OCI-LY3 (cell line): Measurements from ENCODE around the gene F8A2.

Experiments
- H2AFZ ChIP-seq: fragments of 200-600, 300-600 bp; shearing (Covaris generic); 2 replicates; pipeline ENCODE4 v1.6.0; 2014; ENCODE audit warnings: antibody characterized with exemption, low read depth, low read length
- H3K27ac ChIP-seq: fragments of 200-600, 300-600 bp; sonication (generic); 2 replicates; pipeline ENCODE4 v1.5.1; 2014; ENCODE audit warnings: mild to moderate bottlenecking, low read length, moderate library complexity, mixed read lengths
- H3K27me3 ChIP-seq: fragments of 200-600, 300-600 bp; sonication (generic); 2 replicates; pipeline ENCODE4 v1.6.1; 2014; ENCODE audit warnings: low read depth, low read length, mixed read lengths
- H3K36me3 ChIP-seq: fragments of 200-600, 300-600 bp; sonication (generic); replicated peaks from 2 replicates; pipeline ENCODE3; 2014; ENCODE audit warnings: low read depth, low read length, mixed read lengths
- H3K4me1 ChIP-seq: fragments of 300-600, 200-600 bp; sonication (generic); 2 replicates; pipeline ENCODE4 v1.6.1; 2014; ENCODE audit warnings: low read length, mixed read lengths
- H3K4me2 ChIP-seq: fragments of 200-600, 300-600 bp; sonication (generic); 2 replicates; pipeline ENCODE4 v1.6.1; 2014; ENCODE audit warnings: low read length, mixed read lengths
- H3K4me3 ChIP-seq: fragments of 300-600, 200-600 bp; sonication (generic); 2 replicates; pipeline ENCODE4 v1.5.1; 2014; ENCODE audit warnings: antibody characterized with exemption, mild to moderate bottlenecking, low read length, moderate library complexity
- H3K79me2 ChIP-seq: fragments of 300-600, 200-600 bp; shearing (Covaris generic); 2 replicates; pipeline ENCODE4 v1.6.1; 2014; ENCODE audit warnings: mild to moderate bottlenecking, low read length, mixed read lengths
- H3K9ac ChIP-seq: fragments of 300-600, 200-600 bp; shearing (Covaris generic); 2 replicates; pipeline ENCODE4 v1.6.0; 2014; ENCODE audit warnings: mild to moderate bottlenecking, low read length, moderate library complexity
- H3K9me3 ChIP-seq: fragments of 200-600, 300-600 bp; shearing (Covaris generic); 2 replicates; pipeline ENCODE4 v1.6.1; 2014; ENCODE audit warnings: low read length, mixed read lengths; ENCODE audit not compliant: insufficient read depth
- H4K20me1 ChIP-seq: fragments of 200-600, 300-600 bp; sonication (generic); 2 replicates; pipeline ENCODE4 v1.6.1; 2016; ENCODE audit warnings: low read length, mixed read lengths; ENCODE audit not compliant: insufficient read depth
- EZH2phosphoT487 ChIP-seq: fragments of 200-600 bp; shearing (Covaris generic); IDR thresholded peaks from 2 replicates; pipeline ENCODE4 v1.6.1; 2018; ENCODE audit warnings: antibody characterized with exemption, mixed run types, low read depth
- TF ChIP-seq, protein P1 (sequence below): fragments of 200-600, 300-600 bp; sonication (generic); IDR thresholded peaks from 2 replicates; pipeline ENCODE4 v1.5.1; 2014; ENCODE audit warnings: antibody characterized with exemption, low read length, low read depth

F8A2 gene

DNA sequence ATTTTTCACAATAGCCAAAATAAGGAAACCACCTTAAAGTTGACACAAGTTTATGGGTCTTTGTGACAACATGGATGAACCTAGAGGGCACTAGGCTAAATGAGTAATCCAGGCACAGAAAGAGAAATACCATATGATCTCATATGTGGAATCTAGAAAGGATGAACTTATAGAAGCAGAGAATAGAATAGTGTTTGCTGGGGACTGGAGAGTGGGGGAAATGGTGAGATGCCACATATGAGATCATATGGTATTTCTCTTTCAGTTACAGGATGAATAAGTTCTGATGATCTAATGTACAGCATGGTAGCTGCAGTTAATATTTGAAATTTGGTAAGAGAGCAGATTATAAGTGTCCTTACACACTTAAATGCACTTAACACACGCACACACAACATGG lies 35.9 kb downstream of the F8A2 start:
- Histone ChIP-seq H3K4me3 (no peak overlapping the region), H3K79me2 (no peaks in the 10 kb centered on the region), H4K20me1 (no peaks in the 10 kb centered on the region), H3K4me1 (no peaks in the 10 kb centered on the region), H3K9me3 (no peaks in the 10 kb centered on the region), H3K27ac (no peak overlapping the region), H2AFZ (no peak overlapping the region), H3K36me3 (no peaks in the 10 kb centered on the region), H3K27me3 (no peaks in the 10 kb centered on the region), H3K4me2 (no peak overlapping the region), H3K9ac (no peak overlapping the region)
- no peak for TF ChIP-seq EZH2phosphoT487
- TF ChIP-seq, protein P1, sequence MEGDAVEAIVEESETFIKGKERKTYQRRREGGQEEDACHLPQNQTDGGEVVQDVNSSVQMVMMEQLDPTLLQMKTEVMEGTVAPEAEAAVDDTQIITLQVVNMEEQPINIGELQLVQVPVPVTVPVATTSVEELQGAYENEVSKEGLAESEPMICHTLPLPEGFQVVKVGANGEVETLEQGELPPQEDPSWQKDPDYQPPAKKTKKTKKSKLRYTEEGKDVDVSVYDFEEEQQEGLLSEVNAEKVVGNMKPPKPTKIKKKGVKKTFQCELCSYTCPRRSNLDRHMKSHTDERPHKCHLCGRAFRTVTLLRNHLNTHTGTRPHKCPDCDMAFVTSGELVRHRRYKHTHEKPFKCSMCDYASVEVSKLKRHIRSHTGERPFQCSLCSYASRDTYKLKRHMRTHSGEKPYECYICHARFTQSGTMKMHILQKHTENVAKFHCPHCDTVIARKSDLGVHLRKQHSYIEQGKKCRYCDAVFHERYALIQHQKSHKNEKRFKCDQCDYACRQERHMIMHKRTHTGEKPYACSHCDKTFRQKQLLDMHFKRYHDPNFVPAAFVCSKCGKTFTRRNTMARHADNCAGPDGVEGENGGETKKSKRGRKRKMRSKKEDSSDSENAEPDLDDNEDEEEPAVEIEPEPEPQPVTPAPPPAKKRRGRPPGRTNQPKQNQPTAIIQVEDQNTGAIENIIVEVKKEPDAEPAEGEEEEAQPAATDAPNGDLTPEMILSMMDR: no peak
